DLD1 (cell line): ENCODE results near the gene SDHB.

Experiments
- in situ Hi-C: cut with HindIII; loops from 2 replicates; pipeline ENCODE4 v1.10.0; 2017; ENCODE audit warnings: low sequenced_read_pairs

The SDHB gene

DNA sequence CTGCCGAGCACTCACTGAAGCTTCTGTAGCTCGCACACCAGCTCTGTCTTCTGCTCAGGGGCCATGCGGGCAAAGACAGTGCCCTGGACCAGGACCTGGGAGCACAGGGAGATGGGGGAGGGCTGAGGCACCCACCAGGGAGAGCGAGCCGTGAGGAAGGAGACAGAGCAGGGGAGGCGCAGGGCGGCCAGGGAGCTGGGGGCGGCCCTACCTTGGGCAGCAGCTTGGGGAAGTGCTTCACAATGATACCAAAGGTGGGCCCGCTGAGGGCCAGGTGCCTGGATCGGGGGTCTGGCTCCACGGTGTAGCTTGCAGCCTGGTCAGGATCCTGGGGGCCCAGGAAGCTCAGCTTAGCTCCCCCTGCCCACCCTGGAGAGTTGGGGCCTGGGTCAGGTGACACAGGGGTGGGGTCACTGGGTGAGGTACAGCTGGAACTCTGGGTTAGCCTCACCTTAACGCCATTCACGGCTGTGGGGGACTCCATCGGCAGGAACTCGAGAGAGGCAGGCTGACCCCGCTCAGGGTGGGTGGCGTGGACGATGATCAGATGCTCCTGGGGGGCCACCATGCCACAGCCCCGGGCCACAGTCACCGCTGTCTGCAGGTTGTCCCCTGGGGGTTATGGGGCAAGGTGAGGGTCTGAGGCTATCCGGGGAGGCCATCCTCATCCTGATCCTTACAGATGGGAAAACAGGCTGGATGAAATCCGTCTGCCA is 64.0 kb downstream of the SDHB start:
- in situ Hi-C loops, result no loop called here

DNA sequence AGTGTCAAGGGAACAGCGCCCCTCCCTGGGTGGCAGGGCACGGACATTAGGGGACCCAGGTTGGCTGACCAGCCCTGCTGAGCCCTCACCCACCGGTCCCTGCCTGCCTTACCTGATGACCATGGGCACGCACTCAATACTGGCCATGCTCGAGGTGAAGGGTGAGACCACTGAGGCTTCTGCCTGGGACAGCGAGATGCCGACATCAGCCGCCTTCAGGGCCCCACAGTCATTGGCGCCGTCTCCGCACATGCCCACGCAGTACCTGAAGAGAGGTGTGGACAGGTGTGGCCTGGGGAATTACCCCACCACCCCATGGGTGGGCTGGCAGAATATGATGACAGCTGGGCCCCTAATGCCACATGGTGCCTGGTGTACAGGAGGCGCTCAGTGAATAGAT is 65.6 kb downstream of the SDHB start:
- in situ Hi-C loops, result no loop called here

DNA sequence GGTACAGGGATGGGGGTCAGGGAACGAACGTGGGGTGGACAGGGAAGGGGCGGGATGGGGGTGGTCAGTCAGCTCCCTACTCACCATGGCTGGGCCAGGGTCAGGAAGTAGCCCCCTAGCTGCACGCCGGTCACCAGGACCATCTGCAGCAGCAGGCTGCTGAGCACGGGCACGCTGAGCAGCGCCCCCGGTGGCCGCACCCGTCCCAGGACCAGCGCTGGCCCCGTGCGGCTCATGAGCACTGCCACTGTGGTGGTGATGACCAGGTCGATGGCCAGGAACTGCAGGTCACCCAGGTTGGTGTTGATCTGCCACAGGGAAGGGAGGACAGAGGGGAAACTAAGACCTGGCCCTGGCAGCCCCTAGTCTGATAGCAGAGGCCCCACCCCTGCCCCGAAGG is 66.9 kb downstream of the SDHB start:
- in situ Hi-C loops, result no loop called here

GRCh38 chr1:16986560-16986959 is 67.3 kb downstream of the SDHB start:
- in situ Hi-C loops, result no loop called here

DNA sequence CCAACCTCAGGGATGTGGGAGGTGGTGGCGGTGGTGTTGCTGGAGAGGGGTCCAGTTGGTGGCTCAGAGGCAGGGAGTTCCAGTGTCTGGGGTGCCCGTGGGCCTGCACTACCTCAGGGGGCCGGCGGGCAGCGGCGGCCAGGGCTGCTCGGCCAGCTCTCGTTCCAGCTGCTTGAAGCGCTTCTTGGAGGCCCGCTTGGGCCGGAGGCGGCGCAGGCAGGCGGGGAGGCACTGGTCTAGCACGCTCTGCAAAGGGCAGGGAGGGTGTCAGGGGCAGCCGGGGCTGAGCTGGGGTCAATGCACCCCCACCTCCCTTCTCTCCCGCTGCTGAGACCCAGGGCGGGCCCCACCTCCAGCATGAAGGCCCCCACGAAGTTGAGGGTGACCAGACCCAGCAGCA is 67.7 kb downstream of the SDHB start:
- in situ Hi-C loops, result no loop called here

DNA sequence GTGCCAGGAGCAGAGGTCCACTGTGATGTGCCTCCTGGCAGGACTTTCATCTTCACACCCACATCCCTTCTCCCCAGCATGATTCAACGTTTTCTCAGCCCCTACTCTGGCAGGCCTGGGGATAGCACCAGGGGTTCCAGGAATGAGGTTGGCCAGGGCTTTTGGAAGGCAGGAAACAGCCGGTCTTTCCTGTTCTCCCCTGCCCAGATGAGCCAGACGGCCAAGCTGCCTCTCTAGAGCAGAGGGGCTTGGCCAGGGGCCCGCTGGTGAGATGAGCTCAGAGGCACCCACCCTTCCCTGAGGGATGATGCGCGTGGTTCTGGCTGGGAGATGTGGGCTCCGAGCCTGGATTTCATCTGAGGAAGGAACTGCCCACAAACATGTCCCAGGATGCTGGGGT is 69.1 kb downstream of the SDHB start:
- in situ Hi-C loops, result no loop called here

- in situ Hi-C loops, result no loop called here
Measured at GRCh38 chr1:16983649-16984048, 70.2 kb downstream of the SDHB start.

DNA sequence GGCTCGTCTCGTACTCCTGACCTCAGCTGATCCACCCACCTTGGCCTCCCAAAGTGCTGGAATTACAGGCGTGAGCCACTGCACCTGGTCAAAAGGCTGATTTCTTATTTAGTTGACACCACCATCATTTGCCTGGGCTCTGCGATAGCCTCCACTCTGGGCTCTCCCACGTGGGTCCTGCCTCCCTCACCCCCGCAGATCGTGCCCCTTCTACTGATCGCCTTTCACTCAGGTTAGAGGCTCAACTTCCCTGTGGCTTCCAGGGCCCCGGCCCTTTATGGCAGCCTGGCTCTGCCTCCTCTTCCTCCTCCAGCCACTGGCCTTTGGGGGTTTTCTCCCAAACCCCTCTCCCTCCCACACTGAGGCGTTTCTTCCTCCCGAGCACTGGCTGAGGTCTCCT is 70.9 kb downstream of the SDHB start:
- in situ Hi-C loops, result no loop called here

- in situ Hi-C loops, result no loop called here
Measured at GRCh38 chr1:16981269-16981849, 72.5 kb downstream of the SDHB start.

GRCh38 chr1:16980473-16981268 is 73.2 kb downstream of the SDHB start, which contains the start of gene MFAP2:
MFAP2 (minus strand) TSS chr1:16980620; CDS start chr1:16978273, 2,347 bp downstream.
- in situ Hi-C loops, result no loop called here

DNA sequence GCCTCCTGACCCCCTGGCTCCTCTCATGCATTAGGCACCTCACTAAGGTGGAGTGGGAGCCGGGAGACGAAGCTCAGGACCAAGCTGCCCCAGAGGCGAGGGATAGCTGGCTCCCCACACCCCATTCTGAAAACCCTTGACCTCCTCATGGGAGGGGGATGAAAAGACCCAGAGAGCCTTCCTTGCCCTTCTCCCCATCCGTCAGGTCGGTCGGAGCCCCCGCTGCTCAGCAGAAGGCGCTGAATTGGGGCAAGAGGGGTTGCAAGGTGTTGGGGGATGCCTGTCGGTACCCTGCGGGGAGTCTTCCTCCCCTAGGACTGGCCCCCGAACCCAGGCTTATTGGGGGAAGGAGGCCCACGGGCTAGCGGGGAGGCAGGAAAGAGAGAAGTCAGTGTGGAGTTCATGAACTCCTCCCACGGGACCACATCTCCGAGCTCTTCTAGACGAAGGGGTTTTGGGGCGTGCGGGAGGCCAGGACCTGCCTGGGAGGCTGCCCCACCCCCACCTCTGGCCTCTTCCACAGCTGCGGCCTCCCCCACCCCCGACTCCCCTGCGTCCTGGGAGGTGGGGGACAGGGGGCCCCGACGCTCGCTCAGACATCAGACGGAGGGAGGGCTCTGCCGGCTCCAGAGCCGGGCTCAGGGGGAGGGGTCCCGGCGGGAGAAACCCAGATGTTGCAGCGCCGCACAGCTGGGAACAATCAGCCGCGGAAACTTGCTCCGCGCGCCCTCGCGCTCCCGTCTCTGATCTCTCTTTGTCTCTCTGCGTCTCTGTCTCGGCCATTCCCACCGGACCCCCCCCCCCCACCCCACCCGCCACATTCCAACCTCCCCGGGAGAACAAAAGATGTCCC is 74.1 kb downstream of the SDHB start:
- in situ Hi-C loops, result no loop called here

- in situ Hi-C loops, result no loop called here
Measured at GRCh38 chr1:16978567-16979474, 75.0 kb downstream of the SDHB start.

- in situ Hi-C loops, result no loop called here
Measured at GRCh38 chr1:16978139-16978538, 75.7 kb downstream of the SDHB start.

DNA sequence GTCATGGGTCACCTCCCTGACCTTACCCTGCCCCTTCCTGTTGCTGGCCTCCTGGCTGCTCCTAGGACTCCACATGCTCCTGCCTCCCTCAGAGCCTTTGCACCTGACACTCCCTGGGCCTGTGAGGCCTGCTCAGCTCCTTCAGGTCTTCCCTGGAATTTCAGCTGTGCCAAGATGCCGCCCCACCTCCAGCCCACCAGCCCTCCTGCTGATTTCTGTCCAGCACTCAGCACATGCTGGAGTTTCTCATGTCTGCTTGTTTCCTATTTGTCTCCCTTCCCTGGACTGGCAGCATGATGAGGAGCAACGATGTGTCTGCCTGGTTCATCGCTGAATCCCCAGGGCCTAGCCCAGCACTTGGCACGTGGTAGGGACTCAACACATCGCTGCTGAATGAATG is 76.5 kb downstream of the SDHB start:
- in situ Hi-C loops, result no loop called here

GRCh38 chr1:16976966-16977365 is 76.9 kb downstream of the SDHB start:
- in situ Hi-C loops, result no loop called here

DNA sequence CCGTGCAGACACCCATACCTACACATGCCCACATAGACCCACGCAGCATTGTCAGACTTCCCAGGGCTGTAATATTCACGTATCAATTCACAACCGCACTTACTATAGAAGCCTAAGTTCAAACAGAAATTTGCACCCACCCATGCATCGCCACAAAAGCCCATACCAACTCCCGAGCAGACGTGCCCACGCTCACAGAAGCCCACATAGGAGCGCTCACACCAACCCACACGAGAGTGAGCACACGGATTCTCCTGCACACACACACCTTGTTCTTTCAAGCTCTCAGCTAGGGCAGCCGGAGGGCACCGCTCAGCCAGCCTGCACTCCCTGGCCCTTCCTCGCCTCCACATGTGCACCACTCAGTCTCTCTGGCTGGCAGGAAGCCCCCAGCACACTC is 78.0 kb downstream of the SDHB start:
- in situ Hi-C loops, result no loop called here

DNA sequence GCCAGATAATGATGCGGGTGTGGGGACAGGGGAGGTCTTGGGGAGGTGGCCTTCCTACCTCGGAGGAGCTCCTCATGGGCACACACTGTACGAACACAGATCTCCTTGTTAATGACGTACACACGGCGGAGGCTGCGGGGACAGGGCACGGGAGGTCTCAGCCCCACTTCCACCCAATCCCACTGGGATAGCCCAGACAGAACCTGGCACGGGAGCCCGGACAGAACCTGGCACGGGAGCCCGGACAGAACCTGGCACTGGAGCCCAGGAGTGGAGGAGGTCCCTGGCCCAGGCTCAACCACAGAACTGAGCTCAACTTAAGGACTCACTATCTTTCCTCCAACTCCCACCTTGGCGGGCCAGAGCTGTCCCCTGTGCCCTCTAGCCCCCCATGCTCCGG is 78.6 kb downstream of the SDHB start:
- in situ Hi-C loops, result no loop called here

GRCh38 chr1:16973215-16973614 is 80.6 kb downstream of the SDHB start:
- in situ Hi-C loops, result loop anchor here (5.0 kb wide), 1 partner anchor 39 kb away; the partner anchor contains the start of gene ATP13A2

GRCh38 chr1:16972189-16972895 is 81.5 kb downstream of the SDHB start:
- in situ Hi-C loops, result loop anchor here (5.0 kb wide), 1 partner anchor 40 kb away; the partner anchor contains the start of gene ATP13A2
